WERI-Rb-1 (cell line): Measurements from ENCODE around the gene CFD.

Experiments
- DNase-seq: peaks from one replicate; pipeline ENCODE4 v3.0.0-alpha.2; 2020
- H3K27ac ChIP-seq: fragments of 250-450 bp; sonication (Bioruptor Pico); 2 replicates; pipeline ENCODE4 v1.5.1; 2020; ENCODE audit warnings: mild to moderate bottlenecking, moderate library complexity
- H3K27me3 ChIP-seq: fragments of 250-450 bp; sonication (Bioruptor Pico); 2 replicates; pipeline ENCODE4 v1.5.1; 2021; ENCODE audit warnings: mild to moderate bottlenecking, low read depth, moderate library complexity; ENCODE audit not compliant: insufficient read depth, severe bottlenecking
- H3K36me3 ChIP-seq: fragments of 250-450 bp; sonication (Bioruptor Pico); 2 replicates; pipeline ENCODE4 v1.5.1; 2020; ENCODE audit warnings: mild to moderate bottlenecking, moderate library complexity
- H3K4me3 ChIP-seq: 2 replicates; pipeline ENCODE4 v1.5.1; 2011; ENCODE audit warnings: low read depth, mild to moderate bottlenecking, control low read depth, low read length
- H3K9me3 ChIP-seq: fragments of 250-450 bp; sonication (Bioruptor Pico); 2 replicates; pipeline ENCODE4 v1.5.1; 2021; ENCODE audit warnings: mild to moderate bottlenecking, moderate library complexity; ENCODE audit not compliant: severe bottlenecking
- TF ChIP-seq, protein P1 (sequence below): IDR thresholded peaks from 2 replicates; pipeline ENCODE4 v1.5.1; 2011; ENCODE audit warnings: low read depth, mild to moderate bottlenecking, control low read depth, inconsistent platforms, low read length

CFD gene

DNA sequence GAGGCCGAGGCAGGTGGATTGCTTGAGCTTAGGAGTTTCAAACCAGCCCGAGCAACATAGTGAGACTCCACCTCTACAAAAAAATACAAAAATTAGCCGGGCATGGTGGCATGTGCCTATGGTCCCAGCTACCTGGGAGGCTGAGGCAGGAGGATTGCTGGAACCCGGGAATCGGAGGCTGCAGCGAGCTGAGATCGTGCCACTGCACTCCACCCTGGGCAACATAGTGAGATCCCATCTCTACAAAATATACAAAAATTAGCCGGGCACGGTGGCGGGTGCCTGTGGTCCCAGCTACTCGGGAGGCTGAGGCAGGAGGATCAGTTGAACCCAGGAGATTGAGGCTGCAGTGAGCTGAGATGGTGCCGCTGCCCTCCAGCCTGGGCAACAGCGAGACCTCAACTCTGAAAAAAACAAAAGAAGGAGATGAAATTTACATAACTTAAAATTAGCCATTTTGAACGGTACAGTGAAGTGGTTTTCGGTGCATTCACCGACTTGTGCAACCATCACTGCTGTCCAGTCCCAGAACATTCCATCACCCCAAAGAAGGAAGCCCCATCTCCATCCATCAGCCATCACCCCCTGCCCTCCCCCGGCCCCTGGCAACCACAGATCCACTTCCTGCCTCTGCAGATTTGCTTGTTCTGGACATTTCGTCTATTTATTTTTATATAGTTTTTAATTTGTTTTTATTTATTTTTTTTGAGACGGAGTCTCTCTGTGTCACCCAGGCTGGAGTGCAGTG, 33.4 kb upstream of the CFD start:
- H3K9me3 ChIP-seq = no peaks in the 10 kb centered on the region
- no peaks in the 10 kb centered on the region for H3K36me3 ChIP-seq
- TF ChIP-seq, protein P1, sequence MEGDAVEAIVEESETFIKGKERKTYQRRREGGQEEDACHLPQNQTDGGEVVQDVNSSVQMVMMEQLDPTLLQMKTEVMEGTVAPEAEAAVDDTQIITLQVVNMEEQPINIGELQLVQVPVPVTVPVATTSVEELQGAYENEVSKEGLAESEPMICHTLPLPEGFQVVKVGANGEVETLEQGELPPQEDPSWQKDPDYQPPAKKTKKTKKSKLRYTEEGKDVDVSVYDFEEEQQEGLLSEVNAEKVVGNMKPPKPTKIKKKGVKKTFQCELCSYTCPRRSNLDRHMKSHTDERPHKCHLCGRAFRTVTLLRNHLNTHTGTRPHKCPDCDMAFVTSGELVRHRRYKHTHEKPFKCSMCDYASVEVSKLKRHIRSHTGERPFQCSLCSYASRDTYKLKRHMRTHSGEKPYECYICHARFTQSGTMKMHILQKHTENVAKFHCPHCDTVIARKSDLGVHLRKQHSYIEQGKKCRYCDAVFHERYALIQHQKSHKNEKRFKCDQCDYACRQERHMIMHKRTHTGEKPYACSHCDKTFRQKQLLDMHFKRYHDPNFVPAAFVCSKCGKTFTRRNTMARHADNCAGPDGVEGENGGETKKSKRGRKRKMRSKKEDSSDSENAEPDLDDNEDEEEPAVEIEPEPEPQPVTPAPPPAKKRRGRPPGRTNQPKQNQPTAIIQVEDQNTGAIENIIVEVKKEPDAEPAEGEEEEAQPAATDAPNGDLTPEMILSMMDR = no peak
- no peak overlapping the region for H3K27ac ChIP-seq
- no peaks in the 10 kb centered on the region for H3K27me3 ChIP-seq
- no peak overlapping the region for H3K4me3 ChIP-seq
- DNase-seq = no peak

DNA sequence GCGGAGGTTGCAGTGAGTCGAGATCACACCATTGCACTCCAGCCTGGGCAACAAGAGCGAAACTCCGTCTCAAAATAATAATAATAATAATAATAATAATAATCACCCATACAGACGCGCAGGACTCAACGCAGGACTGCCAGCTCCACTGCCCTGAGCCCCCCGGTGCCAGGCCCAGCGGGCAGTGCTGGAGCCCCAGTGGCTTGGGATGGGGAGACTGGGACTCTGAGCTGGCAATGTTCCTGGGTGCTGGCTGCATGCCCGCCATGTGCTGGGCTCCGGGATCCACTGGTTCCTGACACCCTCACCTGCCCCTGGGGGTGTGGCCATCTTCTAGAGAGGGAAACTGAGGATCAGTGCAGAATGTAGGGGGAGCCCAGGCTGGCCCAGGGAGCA, 32.2 kb upstream of the CFD start:
- H3K27me3 ChIP-seq = no peaks in the 10 kb centered on the region
- no peaks in the 10 kb centered on the region for H3K9me3 ChIP-seq
- DNase-seq = no peak
- TF ChIP-seq, protein P1 = no peak
- no peak overlapping the region for H3K4me3 ChIP-seq
- no peak overlapping the region for H3K27ac ChIP-seq
- H3K36me3 ChIP-seq = no peaks in the 10 kb centered on the region

DNA sequence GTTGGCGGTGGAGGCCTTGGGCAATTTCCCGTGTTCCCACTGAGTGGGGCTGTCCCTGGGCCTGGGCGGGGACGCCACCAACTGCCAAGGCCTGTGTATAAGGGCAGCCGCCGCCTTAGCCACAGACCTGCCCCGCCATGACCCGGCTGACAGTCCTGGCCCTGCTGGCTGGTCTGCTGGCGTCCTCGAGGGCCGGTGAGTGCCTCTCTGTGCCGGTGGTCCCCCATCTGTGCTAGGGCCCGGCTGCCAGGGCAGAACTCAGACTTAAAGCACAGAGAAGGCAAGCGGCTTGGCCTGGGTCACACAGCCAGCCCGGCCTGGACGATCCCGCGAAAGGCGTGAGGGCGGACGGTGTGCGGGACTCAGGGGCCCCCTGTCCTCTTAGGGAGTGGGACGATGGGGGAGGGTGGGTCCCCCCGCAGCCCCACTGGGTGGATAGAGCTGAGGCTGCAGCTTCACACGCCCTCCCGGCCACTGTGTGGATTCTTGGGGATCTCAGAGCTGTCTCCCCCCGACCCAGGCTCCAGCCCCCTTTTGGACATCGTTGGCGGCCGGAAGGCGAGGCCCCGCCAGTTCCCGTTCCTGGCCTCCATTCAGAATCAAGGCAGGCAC, 31.6 kb upstream of the CFD start, which contains the start of gene AZU1:
Gene AZU1 (plus strand): TSS at position 128 of the 612 bp plus-strand sequence. CDS start 10 bp downstream, at position 138.
- H3K9me3 ChIP-seq = no peaks in the 10 kb centered on the region
- DNase-seq = no peak
- no peaks in the 10 kb centered on the region for H3K36me3 ChIP-seq
- H3K27me3 ChIP-seq = no peaks in the 10 kb centered on the region
- H3K4me3 ChIP-seq = no peak within 1 kb of the TSS
- TF ChIP-seq, protein P1 = no peak
- no peak within 1 kb of the TSS for H3K27ac ChIP-seq

DNA sequence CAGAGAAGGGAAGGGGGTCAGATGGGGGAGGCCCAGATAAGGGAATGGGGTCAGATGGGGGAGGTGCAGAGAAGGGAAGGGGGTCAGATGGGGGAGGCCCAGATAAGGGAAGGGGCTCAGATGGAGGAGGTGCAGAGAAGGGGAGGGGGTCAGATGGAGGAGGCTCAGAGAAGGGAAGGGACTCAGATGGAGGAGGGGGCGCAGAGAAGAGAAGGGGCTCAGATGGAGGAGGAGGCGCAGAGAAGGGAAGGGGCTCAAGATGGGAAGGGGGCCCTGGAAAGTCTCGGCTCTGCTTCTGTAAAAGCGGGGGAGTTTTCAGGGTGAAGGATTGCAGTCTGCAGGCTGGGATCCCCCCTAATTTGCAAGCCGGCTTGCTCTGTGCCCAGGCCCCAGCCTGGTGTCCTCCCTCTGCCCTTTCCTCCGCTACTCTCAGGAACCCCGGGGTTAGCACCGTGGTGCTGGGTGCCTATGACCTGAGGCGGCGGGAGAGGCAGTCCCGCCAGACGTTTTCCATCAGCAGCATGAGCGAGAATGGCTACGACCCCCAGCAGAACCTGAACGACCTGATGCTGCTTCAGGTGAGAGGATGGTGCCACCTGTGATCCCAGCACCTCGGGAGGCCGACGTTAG, 30.2 kb upstream of the CFD start:
- TF ChIP-seq, protein P1 = no peak
- no peak overlapping the region for H3K27ac ChIP-seq
- H3K36me3 ChIP-seq = no peaks in the 10 kb centered on the region
- no peaks in the 10 kb centered on the region for H3K27me3 ChIP-seq
- no peak overlapping the region for H3K4me3 ChIP-seq
- DNase-seq = no peak
- no peaks in the 10 kb centered on the region for H3K9me3 ChIP-seq

DNA sequence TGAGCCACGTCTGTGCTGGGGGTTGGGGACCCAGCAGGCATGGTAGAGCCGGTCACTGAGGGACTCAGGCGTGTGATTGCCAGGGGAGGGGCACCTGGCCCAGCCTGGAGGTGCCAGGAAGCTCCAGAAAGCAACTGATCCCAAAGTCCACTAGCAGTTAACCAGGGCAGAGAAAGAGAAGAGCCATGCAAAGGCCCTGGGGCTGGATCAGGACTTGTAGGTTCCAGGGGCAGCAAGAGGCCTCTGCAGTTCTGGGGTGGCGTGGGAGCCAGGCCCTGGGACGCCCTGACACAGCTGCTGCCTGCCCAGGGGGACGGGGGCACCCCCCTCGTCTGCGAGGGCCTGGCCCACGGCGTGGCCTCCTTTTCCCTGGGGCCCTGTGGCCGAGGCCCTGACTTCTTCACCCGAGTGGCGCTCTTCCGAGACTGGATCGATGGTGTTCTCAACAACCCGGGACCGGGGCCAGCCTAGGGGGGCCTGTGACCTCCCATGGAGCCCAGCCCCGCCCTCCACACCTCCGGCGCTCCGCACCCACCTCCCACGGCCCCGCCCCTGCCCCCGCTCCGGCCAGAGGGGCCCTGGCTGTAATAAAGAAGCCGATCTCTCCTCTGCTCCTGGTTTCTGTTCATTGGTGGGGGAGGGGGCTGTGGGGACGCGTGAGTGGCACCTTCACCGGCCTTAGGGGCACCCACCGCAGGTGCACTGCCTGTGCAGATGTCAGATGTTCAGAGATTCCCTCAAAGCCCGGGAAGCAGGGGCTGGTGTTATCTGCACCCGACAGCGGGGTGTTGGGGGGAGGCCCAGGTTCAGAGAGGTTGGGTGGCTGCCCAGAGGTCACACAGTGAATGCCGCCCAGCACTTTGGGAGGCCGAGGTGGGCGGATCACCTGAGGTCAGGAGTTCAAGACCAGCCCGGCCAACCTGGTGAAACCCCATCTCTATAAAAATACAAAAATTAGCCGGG, 27.8 kb upstream of the CFD start:
- Histone ChIP-seq H3K9me3 (no peaks in the 10 kb centered on the region), H3K27me3 (no peaks in the 10 kb centered on the region), H3K4me3 (no peak overlapping the region), H3K27ac (no peak overlapping the region), H3K36me3 (no peaks in the 10 kb centered on the region)
- TF ChIP-seq, protein P1 = no peak
- no peak for DNase-seq
